GM18520 (cell line): ENCODE measurements around the gene MRPS27.
A peak's percentile ranks its signal among the peaks of the same experiment; 100 is the strongest.

Experiments used
- ATAC-seq: cut with Tn5 transposase; IDR thresholded peaks from one replicate; pipeline ENCODE4 v1.9.1; 2021; ENCODE audit not compliant: unreplicated experiment

MRPS27 gene

GRCh38 chr5:72234868-72235267 lies 85.2 kb downstream of the MRPS27 start:
- no peak for ATAC-seq

GRCh38 chr5:72234265-72234700 lies 85.8 kb downstream of the MRPS27 start:
- peak; percentile 95 for ATAC-seq

GRCh38 chr5:72233835-72234234 lies 86.2 kb downstream of the MRPS27 start:
- no peak for ATAC-seq

- no peak for ATAC-seq
These were observed 87.2 kb downstream of the MRPS27 start for GRCh38 chr5:72232838-72233237.

- no peak for ATAC-seq
These were observed 87.9 kb downstream of the MRPS27 start for GRCh38 chr5:72231991-72232703.

- no peak for ATAC-seq
These were observed 91.1 kb downstream of the MRPS27 start for GRCh38 chr5:72228960-72229359.

GRCh38 chr5:72226950-72227349 lies 93.1 kb downstream of the MRPS27 start:
- ATAC-seq, result no peak

GRCh38 chr5:72225741-72226140 lies 94.3 kb downstream of the MRPS27 start:
- no peak for ATAC-seq

GRCh38 chr5:72224946-72225463 lies 95.0 kb downstream of the MRPS27 start:
- ATAC-seq, result no peak

GRCh38 chr5:72223371-72223770 lies 96.7 kb downstream of the MRPS27 start:
- no peak for ATAC-seq

GRCh38 chr5:72222521-72222920 lies 97.5 kb downstream of the MRPS27 start:
- no peak for ATAC-seq

GRCh38 chr5:72221541-72221940 lies 98.5 kb downstream of the MRPS27 start:
- ATAC-seq, result no peak

- no peak for ATAC-seq
These were observed 98.9 kb downstream of the MRPS27 start for GRCh38 chr5:72221099-72221498.

- ATAC-seq, result no peak
These were observed 103.3 kb downstream of the MRPS27 start for GRCh38 chr5:72216756-72217155.

GRCh38 chr5:72214168-72214567 lies 105.9 kb downstream of the MRPS27 start:
- ATAC-seq, result no peak

GRCh38 chr5:72213482-72213881 lies 106.6 kb downstream of the MRPS27 start:
- ATAC-seq, result no peak

GRCh38 chr5:72212171-72212570 lies 107.9 kb downstream of the MRPS27 start:
- no peak for ATAC-seq

- no peak for ATAC-seq
These were observed 109.0 kb downstream of the MRPS27 start for GRCh38 chr5:72210888-72211678.

- ATAC-seq, result no peak
These were observed 110.6 kb downstream of the MRPS27 start for GRCh38 chr5:72209147-72210115.

- ATAC-seq, result no peak
These were observed 111.6 kb downstream of the MRPS27 start for GRCh38 chr5:72208324-72208926.

GRCh38 chr5:72206994-72207393 lies 113.0 kb downstream of the MRPS27 start:
- ATAC-seq, result no peak
